GM21786 (cell line): ENCODE results near the gene EIF2A.
"Not testable (repeated sequence)": the region's sequence is repeated elsewhere in the genome, so short reads cannot be mapped to it uniquely, and the experiment has no call there.

ENCODE experiments used
- ATAC-seq: cut with Tn5 transposase; IDR thresholded peaks from one replicate; pipeline ENCODE4 v1.9.1; 2021; ENCODE audit not compliant: unreplicated experiment

The EIF2A gene

GRCh38 chr3:150546226-150547044 is at the start of gene EIF2A, which contains the start of gene SERP1:
Gene EIF2A, plus strand, starts transcription at chr3:150546787. Its CDS starts 16 bp downstream, at chr3:150546803.
Gene SERP1, minus strand, starts transcription at chr3:150546496. Its CDS starts 361 bp downstream, at chr3:150546135.
- ATAC-seq = peak; percentile 93

GRCh38 chr3:150497956-150498355 is 48.6 kb upstream of the EIF2A start:
- no peak for ATAC-seq

DNA sequence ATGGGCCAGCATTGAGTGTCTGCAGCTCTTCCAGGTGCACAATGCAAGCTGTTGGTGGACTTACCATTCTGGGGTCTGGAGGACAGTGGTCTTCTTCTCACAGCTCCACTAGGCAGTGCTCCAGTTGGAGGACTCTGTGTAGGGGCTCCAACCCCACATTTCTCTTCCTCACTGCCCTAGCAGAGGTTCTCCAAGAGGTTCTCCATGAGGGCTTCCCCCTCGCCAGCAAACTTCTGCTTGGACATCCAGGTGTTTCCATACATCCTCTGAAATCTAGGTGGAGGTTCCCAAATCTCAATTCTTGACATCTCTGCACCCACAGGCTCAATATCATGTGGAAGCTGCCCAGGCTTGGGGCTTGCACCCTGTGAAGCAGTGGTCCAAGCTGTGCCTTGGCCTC is 45.6 kb upstream of the EIF2A start:
- ATAC-seq = not testable (repeated sequence)

GRCh38 chr3:150503402-150504099 is 43.0 kb upstream of the EIF2A start:
- no peak for ATAC-seq

DNA sequence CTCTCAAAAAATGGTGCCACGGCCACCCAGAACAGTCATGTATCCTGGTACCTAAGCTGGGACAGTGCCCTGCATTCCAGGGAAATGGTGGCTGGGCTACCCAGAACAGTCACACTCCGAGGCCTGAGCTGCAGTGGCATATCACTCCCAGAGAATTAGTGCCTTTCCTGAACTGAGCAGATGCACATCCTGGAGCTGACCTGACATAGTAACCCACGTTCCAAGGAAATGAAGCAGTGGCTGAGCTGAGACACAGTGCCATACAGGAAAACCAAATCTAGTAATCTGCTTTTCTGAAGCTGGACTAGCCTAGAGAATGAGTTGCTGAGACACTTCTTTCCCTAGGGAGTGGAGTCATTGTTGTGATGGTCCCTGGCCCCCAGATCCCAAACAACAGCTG is 42.1 kb upstream of the EIF2A start:
- ATAC-seq = no peak

DNA sequence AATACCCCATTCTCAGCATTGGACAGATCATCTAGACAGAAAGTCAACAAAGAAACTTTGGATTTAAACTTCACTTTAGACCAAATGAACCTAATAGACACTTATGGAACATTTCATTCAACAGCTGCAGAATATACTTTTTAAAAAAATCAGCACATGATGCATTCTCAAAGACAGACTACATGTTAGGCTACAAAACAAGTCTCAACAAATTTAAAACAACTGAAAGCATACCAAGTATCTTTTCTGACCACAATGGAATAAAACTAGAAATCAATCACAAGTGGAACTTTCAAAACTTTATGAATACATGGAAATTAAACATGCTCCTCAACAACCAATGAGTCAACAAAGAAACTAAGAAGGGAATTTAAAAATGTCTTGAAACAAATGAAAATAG is 38.2 kb upstream of the EIF2A start:
- no peak for ATAC-seq

DNA sequence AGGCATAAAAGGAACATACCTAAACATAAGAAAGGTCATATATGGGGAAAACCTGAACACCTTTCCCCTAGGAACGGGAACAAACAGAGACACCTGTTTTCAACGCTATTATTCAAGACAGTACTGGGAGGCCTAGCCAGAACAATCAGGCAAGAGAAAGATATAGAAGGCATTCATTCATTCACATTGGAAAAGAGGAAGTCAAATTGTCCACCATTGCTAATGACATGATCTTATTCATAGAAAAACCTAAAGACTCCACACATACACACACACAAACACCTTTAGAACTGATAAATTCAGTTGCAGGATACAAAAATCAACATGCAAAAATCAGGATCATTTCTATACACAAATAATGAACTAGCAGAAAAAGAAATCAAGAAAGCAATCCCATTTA is 36.8 kb upstream of the EIF2A start:
- ATAC-seq = no peak

GRCh38 chr3:150511122-150511821 is 35.3 kb upstream of the EIF2A start:
- no peak for ATAC-seq

- ATAC-seq = no peak
Measured at GRCh38 chr3:150515210-150515609, 31.4 kb upstream of the EIF2A start.

DNA sequence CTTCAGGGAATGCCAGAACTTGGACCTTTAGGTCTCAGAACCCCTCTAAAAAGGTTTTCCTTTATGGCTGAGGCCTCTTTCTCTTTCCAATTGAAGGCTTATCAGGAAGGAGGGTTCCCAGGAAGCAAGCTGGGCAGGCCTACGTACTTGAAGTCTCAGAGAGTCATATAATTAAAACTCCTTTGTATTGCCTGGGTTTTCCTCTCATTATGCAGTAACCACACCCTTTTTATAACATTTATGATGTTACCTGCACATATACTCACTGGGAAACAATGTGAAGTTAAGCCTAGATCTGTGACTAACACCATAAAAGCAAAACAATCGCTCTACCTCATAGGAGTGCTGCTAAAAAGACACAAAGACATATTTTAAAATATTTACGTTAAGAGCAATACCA is 27.6 kb upstream of the EIF2A start:
- ATAC-seq = no peak

DNA sequence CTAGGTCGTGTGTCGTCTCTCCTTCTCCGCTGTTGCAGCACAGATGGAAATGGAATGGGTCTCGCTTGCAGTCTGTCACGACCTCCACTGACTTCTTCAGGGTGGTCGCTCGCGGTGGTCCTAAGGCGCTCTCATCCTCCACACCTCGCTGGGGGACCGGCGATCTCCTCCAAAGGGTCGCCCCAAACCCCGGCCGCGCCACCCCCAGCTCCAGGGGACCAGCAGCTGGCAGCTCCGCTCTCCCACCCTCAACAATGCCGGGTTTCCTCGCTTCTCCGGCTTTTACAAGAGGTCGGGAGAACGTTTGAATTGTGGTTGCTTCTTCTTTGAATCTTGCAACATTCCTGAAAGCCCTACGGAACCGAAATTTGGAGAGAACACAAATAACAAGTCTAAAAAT is 26.2 kb upstream of the EIF2A start:
- ATAC-seq = no peak

GRCh38 chr3:150521463-150521862 is 25.1 kb upstream of the EIF2A start:
- ATAC-seq = no peak

DNA sequence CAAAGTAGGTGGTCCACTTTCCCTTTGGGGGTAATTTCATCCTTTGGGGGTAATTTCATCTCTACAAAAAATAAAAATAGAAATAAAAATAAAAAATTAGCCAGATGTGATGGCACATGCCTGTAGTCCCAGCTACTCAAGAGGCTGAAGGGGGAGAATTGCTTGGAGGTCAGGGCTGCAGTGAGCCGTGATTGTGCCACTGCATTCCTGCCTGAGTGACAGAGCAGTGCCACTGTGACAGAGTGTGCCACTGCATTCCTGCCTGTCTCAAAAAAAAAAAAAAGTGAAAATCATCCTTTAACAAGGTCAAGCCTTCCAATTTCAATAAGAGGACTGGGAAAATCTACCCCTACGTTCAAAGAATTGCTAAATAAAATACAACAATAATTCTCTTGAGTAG is 23.0 kb upstream of the EIF2A start:
- no peak for ATAC-seq

DNA sequence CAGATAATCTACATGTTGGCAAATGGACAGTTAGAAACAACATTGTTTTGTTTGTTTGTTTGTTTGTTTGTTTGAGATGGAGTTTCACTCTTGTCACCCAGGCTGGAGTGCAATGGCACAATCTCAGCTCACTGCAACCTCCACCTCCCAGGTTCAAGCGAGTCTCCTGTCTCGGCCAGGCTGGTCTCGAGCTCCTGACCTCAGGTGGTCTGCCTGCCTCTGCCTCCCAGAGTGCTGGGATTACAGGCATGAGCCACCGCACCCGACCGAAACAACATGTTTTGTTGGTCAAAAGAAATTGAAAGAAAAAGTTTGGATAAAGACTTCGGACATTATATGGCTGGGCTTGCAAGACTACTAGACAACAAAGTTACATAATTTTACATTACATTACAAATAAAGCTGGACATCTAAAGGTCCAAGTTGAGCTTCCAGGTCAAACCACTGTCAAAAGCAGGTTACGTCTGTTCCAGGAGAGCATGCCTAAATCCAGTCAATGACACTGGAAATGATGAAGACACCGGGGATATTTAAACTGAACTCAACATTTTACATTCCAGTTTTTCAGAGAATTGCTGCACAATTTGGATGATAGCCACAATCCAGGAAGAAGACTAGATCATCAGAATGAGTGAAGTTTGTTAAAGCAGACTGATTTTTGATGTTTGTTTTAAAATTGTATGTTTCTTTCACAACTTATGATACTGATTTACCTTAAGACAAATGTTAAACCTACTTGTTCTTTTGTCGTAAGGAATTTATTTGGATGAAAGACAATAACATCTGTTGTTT is 18.9 kb upstream of the EIF2A start:
- no peak for ATAC-seq

GRCh38 chr3:150528354-150528797 is 18.2 kb upstream of the EIF2A start:
- ATAC-seq = no peak

DNA sequence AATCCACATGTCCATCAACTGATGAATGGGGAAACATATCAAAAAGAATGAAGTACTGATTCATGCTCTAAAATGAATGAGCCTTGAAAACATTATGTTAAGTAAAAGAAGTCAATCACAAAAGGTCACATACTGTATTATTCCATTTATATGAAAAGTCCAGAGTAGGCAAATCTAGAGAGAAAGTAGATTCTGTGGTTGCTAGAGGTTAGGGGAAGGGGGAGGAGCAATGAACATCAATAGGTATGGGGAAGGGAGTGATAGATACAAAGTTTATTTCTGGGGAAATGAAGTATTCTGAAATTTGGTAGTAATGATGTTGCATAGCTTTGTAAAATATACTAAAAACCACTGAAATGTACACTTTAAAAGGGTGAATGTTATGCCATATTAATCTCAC is 14.8 kb upstream of the EIF2A start:
- ATAC-seq = no peak

- ATAC-seq = no peak
Measured at GRCh38 chr3:150535204-150535603, 11.4 kb upstream of the EIF2A start.

DNA sequence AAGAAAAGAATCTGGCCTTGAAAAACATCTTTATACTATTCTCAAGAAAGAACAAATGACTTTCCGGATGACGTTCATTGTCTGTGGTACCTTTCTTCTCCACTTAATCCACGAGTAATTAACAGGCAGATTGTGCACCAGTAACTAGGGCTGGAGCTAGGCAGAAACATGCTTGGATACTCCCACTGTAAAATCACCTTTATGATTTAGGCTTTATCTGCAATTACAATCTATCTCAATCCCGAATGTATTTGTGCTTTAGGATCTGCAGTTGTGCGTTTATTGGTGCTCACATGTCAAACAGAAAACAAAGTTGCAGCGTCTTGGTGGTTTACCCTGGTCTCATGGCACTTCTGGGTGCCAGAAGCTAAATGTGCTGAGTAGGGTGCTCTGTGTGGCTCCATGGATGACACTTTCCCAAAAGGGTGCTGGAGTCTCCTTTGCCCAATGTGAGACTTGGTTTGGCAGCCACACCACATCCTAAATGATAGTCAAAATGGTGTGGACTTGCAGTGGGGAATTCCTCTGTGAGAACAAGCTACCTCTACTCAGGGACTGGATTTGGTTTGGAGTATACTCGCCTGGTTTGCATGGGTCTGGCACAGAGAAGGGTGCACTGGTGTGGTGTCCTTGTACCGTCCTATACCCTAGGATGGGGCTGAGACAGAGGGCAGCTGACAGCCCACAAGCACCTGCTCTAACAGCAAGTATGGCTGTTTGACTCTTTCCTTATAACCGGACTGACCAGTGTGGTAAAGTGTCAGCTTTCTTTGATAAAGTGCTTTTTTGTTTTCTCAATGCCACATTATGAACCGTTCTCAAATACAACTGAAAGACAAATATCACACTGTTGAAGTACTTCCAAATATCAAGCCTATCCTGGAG is 8.0 kb upstream of the EIF2A start:
- no peak for ATAC-seq

GRCh38 chr3:150540297-150540696 is 6.3 kb upstream of the EIF2A start:
- no peak for ATAC-seq

DNA sequence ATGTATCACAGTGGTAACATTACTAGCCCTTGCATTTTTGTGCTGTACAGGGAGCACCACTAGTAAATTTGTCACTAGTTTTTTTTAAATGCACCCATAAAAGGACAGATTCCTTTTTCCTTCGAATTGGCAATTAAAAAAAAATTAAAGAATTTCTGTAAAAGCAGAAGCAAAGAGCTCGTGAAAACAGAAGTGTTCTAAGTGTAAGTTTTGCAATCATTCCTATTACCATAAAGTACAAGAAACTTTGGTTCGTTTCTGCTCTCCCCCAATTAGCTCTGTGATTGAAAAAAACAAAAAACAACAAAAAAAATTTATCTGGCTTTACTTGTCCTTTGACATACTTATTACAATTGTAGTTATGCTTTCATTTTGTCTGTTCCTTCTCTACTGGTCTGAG is 5.6 kb upstream of the EIF2A start:
- no peak for ATAC-seq
